ENCODE results near the gene OR6S1.

DNA sequence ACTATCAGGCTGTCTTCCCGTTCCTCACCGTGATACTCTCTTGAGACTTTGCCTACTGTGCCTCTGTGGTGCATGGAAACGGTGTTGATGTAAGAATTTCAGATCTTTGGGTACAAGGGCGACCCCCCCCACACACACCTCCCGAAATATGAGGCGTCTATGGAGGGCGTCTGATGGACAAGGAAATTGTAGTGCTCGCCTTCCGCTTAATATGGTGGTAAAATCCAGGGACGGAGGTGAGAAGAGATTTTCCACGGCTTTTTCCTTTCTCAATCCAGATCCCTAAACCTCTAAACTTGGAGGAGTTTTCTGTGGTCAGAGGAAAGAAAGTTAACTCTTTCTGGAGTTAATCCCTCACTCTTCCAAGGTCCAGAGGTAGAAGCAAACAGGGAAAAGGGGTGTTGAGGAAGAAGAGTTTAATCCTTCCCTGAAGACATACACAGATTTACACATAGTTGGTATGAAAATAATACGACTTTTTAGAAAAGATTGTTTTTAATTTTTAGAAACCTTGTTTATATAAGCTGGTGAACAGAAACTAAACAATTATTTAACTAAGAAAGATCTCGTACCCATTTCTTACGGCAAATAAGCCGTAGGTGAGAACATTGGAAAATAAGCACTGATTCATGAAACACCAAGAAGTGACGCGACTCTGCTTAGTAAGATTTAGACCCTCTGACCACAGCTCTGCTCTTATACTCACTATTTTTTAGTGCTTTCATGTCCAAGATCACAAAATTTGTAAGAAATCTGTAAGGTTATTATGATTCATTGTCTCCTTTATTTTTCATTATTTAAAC, 27.3 kb downstream of the OR6S1 start:
- no peak for TF ChIP-seq ZFP3 (CRISPR knock-in tag; IDR thresholded peaks at IDR 0.05)
- TF ChIP-seq ISL1 (CRISPR knock-in tag; IDR thresholded peaks at IDR 0.05): no peak
- no peak for TF ChIP-seq BACH2 (CRISPR knock-in tag; IDR thresholded peaks at IDR 0.05; ENCODE audit: borderline replicate concordance)
- TF ChIP-seq TOX (CRISPR knock-in tag; IDR thresholded peaks at IDR 0.05; ENCODE audit: borderline replicate concordance): no peak
